Measurements from ENCODE around the gene LRRC1. TPM values are rescaled to one million over a fixed set of nuclear protein-coding genes. Genes with fewer than 3 reads are reported as not detected.

Gene LRRC1
- polyA plus RNA-seq, 1 donor (not counting 4 experiments of a cell fraction or from before 2014, with no cell fraction given): 19.7 TPM

- Histone ChIP-seq H3K4me2 (ENCODE audit: control insufficient read depth, extremely low read depth, insufficient read depth, low read depth, low read length) (no peak overlapping the region), H3K9ac (ENCODE audit: control insufficient read depth, extremely low read depth, insufficient read depth, low read length) (no peak overlapping the region), H3K27ac (ENCODE audit: control insufficient read depth, insufficient read depth, low read length) (no peak overlapping the region), H2AFZ (ENCODE audit: control insufficient read depth, low read length) (no peak overlapping the region), H3K27me3 (ENCODE audit: control insufficient read depth, extremely low read depth, insufficient read depth, low read length) (no peaks in the 10 kb centered on the region), H4K20me1 (ENCODE audit: control insufficient read depth, extremely low read depth, insufficient read depth, low read length) (no peaks in the 10 kb centered on the region), H3K9me1 (ENCODE audit: control insufficient read depth, extremely low read depth, insufficient read depth, low read length) (no peaks in the 10 kb centered on the region), H3K36me3 (ENCODE audit: control insufficient read depth in 2 of 2, extremely low read depth in 1 of 2, insufficient read depth in 2 of 2, low read length in 2 of 2) (no peaks in the 10 kb centered on the region), H3K79me2 (ENCODE audit: control insufficient read depth, insufficient read depth, low read length) (peaks cover 80% of the 10 kb centered on the region), H3K4me3 (ENCODE audit: control insufficient read depth in 2 of 3, extremely low read depth in 1 of 3, insufficient read depth in 2 of 3, low read depth in 1 of 3, low read length in 3 of 3) (no peak overlapping the region), H3K9me3 (ENCODE audit: control insufficient read depth, low read depth, low read length) (no peaks in the 10 kb centered on the region), H3K4me1 (ENCODE audit: control insufficient read depth, extremely low read depth, insufficient read depth, low read length) (peaks cover 68% of the 10 kb centered on the region)
- TF ChIP-seq EZH2 (IDR thresholded peaks at IDR 0.05; ENCODE audit: low read length) (no peak), CTCF (optimal IDR thresholded peaks at IDR 0.05 in 1 of 3, IDR thresholded peaks at IDR 0.05 in 1 of 3, conservative IDR thresholded peaks at IDR 0.05 in 1 of 3; ENCODE audit: extremely low read depth in 1 of 3, insufficient read depth in 2 of 3, low read length in 3 of 3) (no peak)
- no peak for DNase-seq (ENCODE audit: low read depth, low spot score)
- dilution Hi-C loops (cut with MboI; ENCODE audit: extremely low pct_ligation_motif_present, low sequenced_read_pairs): no loop called here
- FAIRE-seq: no peak
These were observed 36.5 kb downstream of the LRRC1 start for GRCh38 chr6:53831081-53831869.

GRCh38 chr6:53831936-53832660, 37.3 kb downstream of the LRRC1 start:
- no peaks in the 10 kb centered on the region for H3K27me3 ChIP-seq (ENCODE audit: control insufficient read depth, extremely low read depth, insufficient read depth, low read length)
- no peaks in the 10 kb centered on the region for H3K36me3 ChIP-seq (ENCODE audit: control insufficient read depth in 2 of 2, extremely low read depth in 1 of 2, insufficient read depth in 2 of 2, low read length in 2 of 2)
- dilution Hi-C loops (cut with MboI; ENCODE audit: extremely low pct_ligation_motif_present, low sequenced_read_pairs): no loop called here
- H3K4me2 ChIP-seq (ENCODE audit: control insufficient read depth, extremely low read depth, insufficient read depth, low read depth, low read length): no peak overlapping the region
- H3K4me1 ChIP-seq (ENCODE audit: control insufficient read depth, extremely low read depth, insufficient read depth, low read length): peaks cover 59% of the 10 kb centered on the region
- H3K9ac ChIP-seq (ENCODE audit: control insufficient read depth, extremely low read depth, insufficient read depth, low read length): no peak overlapping the region
- no peaks in the 10 kb centered on the region for H4K20me1 ChIP-seq (ENCODE audit: control insufficient read depth, extremely low read depth, insufficient read depth, low read length)
- TF ChIP-seq EZH2 (IDR thresholded peaks at IDR 0.05; ENCODE audit: low read length) (no peak), CTCF (optimal IDR thresholded peaks at IDR 0.05 in 1 of 3, IDR thresholded peaks at IDR 0.05 in 1 of 3, conservative IDR thresholded peaks at IDR 0.05 in 1 of 3; ENCODE audit: extremely low read depth in 1 of 3, insufficient read depth in 2 of 3, low read length in 3 of 3) (no peak)
- no peak overlapping the region for H2AFZ ChIP-seq (ENCODE audit: control insufficient read depth, low read length)
- DNase-seq (ENCODE audit: low read depth, low spot score) (no peak), FAIRE-seq (no peak)
- no peak overlapping the region for H3K27ac ChIP-seq (ENCODE audit: control insufficient read depth, insufficient read depth, low read length)
- H3K4me3 ChIP-seq (ENCODE audit: control insufficient read depth in 2 of 3, extremely low read depth in 1 of 3, insufficient read depth in 2 of 3, low read depth in 1 of 3, low read length in 3 of 3): no peak overlapping the region
- peaks cover 76% of the 10 kb centered on the region for H3K79me2 ChIP-seq (ENCODE audit: control insufficient read depth, insufficient read depth, low read length)
- H3K9me1 ChIP-seq (ENCODE audit: control insufficient read depth, extremely low read depth, insufficient read depth, low read length): no peaks in the 10 kb centered on the region
- H3K9me3 ChIP-seq (ENCODE audit: control insufficient read depth, low read depth, low read length): no peaks in the 10 kb centered on the region

All from keratinocyte (primary cell).